HG03175 (cell line): ENCODE results near the gene TUBD1.

ENCODE experiments used
- ATAC-seq: cut with Tn5 transposase; IDR thresholded peaks from one replicate; pipeline ENCODE4 v1.9.1; 2021; ENCODE audit warnings: mild to moderate bottlenecking, moderate library complexity; ENCODE audit not compliant: unreplicated experiment

The TUBD1 gene

GRCh38 chr17:59827721-59828477, 64.8 kb downstream of the TUBD1 start:
- peak; percentile 29 for ATAC-seq

- ATAC-seq, result no peak
Measured at GRCh38 chr17:59826706-59827453, 65.9 kb downstream of the TUBD1 start.

GRCh38 chr17:59825533-59826322, 67.0 kb downstream of the TUBD1 start:
- no peak for ATAC-seq

- no peak for ATAC-seq
Measured at GRCh38 chr17:59815965-59816364, 76.8 kb downstream of the TUBD1 start.

GRCh38 chr17:59814685-59815084, 78.1 kb downstream of the TUBD1 start:
- ATAC-seq, result no peak

- ATAC-seq, result no peak
Measured at GRCh38 chr17:59814276-59814675, 78.5 kb downstream of the TUBD1 start.

- no peak for ATAC-seq
Measured at GRCh38 chr17:59812139-59812538, 80.6 kb downstream of the TUBD1 start.

GRCh38 chr17:59811209-59811608, 81.5 kb downstream of the TUBD1 start:
- no peak for ATAC-seq

GRCh38 chr17:59810894-59811153, 81.9 kb downstream of the TUBD1 start:
- ATAC-seq, result no peak
